SK-N-SH (cell line): Measurements from ENCODE around the gene PLA2G2C. TPM values are rescaled to one million over a fixed set of nuclear protein-coding genes. Genes with fewer than 3 reads are reported as not detected.

Experiments used
- CTCF ChIA-PET: fragments of 300-600, 350-600 bp; formaldehyde crosslinking; extraction: SDS; loops from one replicate; lab custom pipeline; 2021; lab: Yijun Ruan, JAX
- POLR2A ChIA-PET: fragments of 350-600 bp; sonication (Branson Sonifier 250); formaldehyde crosslinking; extraction: SDS; loops from one replicate; lab custom pipeline; 2020; ENCODE audit warnings: antibody characterized with exemption, inconsistent platforms; lab: Yijun Ruan, JAX
- DNase-seq: peaks from one replicate; pipeline ENCODE4 v3.0.0; 2012
- H2AFZ ChIP-seq: fragments of 200-600 bp; sonication (generic); 2 replicates; pipeline ENCODE4 v1.8.1; 2016; ENCODE audit warnings: antibody characterized with exemption, mild to moderate bottlenecking, low read depth
- H3F3A ChIP-seq: fragments of 200-600 bp; sonication (generic); replicated peaks from 2 replicates; pipeline ENCODE3; 2016; ENCODE audit warnings: antibody characterized with exemption, mild to moderate bottlenecking; ENCODE audit not compliant: insufficient read depth
- H3K27ac ChIP-seq, 2 experiments: fragments of 200-500 bp in 1 of 2; fragments of 200-600 bp in 1 of 2; sonication (Bioruptor generic) in 1 of 2; sonication (generic), shearing (Covaris generic) in 1 of 2; 2 replicates each; pipeline versions ENCODE4 v1.5.1 to v1.6.1; 2014 to 2016; ENCODE audit warnings: low read depth in 2 of 2, inconsistent platforms in 1 of 2, low read length in 1 of 2, mild to moderate bottlenecking in 1 of 2, mixed read lengths in 1 of 2
- H3K27me3 ChIP-seq: fragments of 200-600 bp; sonication (generic), shearing (Covaris generic); 2 replicates; pipeline ENCODE4 v1.6.1; 2016; ENCODE audit warnings: mixed run types; ENCODE audit not compliant: insufficient read depth
- H3K36me3 ChIP-seq, 2 experiments: fragments of 200-500 bp in 1 of 2; fragments of 200-600 bp in 1 of 2; sonication (Bioruptor generic) in 1 of 2; sonication (generic) in 1 of 2; replicated peaks in 1 of 2; 2 replicates each; pipeline versions ENCODE3 to v1.5.1; 2014 to 2016; ENCODE audit warnings: low read length in 1 of 2, mild to moderate bottlenecking in 1 of 2; ENCODE audit not compliant: insufficient read depth in 2 of 2, control insufficient read depth in 1 of 2
- H3K4me1 ChIP-seq, 2 experiments: fragments of 200-500 bp in 1 of 2; fragments of 200-600 bp in 1 of 2; sonication (Bioruptor generic) in 1 of 2; sonication (generic), shearing (Covaris generic) in 1 of 2; 2 replicates each; pipeline versions ENCODE4 v1.5.1 to v1.6.1; 2014 to 2016; ENCODE audit warnings: low read depth in 1 of 2, low read length in 1 of 2, mixed run types in 1 of 2; ENCODE audit not compliant: insufficient read depth in 2 of 2, control insufficient read depth in 1 of 2
- H3K4me2 ChIP-seq: fragments of 200-600 bp; sonication (generic), shearing (Covaris generic); 2 replicates; pipeline ENCODE4 v1.6.1; 2017; ENCODE audit warnings: mixed run types
- H3K4me3 ChIP-seq, 2 experiments: fragments of 200-500 bp in 1 of 2; fragments of 200-600 bp in 1 of 2; sonication (Bioruptor generic) in 1 of 2; sonication (generic), shearing (Covaris generic) in 1 of 2; 2 replicates each; pipeline versions ENCODE4 v1.5.1 to v1.8.1; 2014 to 2016; ENCODE audit warnings: low read depth in 2 of 2, inconsistent platforms in 1 of 2, low read length in 1 of 2, mild to moderate bottlenecking in 1 of 2, mixed read lengths in 1 of 2, moderate library complexity in 1 of 2
- H3K79me2 ChIP-seq: fragments of 200-600 bp; sonication (generic); 2 replicates; pipeline ENCODE4 v1.8.1; 2017; ENCODE audit warnings: mild to moderate bottlenecking; ENCODE audit not compliant: insufficient read depth
- H3K9ac ChIP-seq: fragments of 200-600 bp; sonication (generic); 2 replicates; pipeline ENCODE4 v1.6.1; 2017; ENCODE audit warnings: mixed run types
- H3K9me2 ChIP-seq: fragments of 200-600 bp; sonication (generic); 2 replicates; pipeline ENCODE4 v1.6.1; 2017; ENCODE audit warnings: mixed run types
- H3K9me3 ChIP-seq: fragments of 200-600 bp; sonication (generic); 2 replicates; pipeline ENCODE4 v1.6.1; 2017; ENCODE audit warnings: mixed run types, mild to moderate bottlenecking, moderate library complexity
- H4K20me1 ChIP-seq: fragments of 200-600 bp; sonication (generic); 2 replicates; pipeline ENCODE4 v1.6.1; 2017; ENCODE audit warnings: mild to moderate bottlenecking, mixed run types; ENCODE audit not compliant: insufficient read depth
- EP300 ChIP-seq, 2 experiments: IDR thresholded peaks; 2 replicates each; pipeline versions ENCODE4 v1.4.0 to v1.6.1; 2012; ENCODE audit warnings: borderline replicate concordance in 1 of 2, low read depth in 1 of 2, low read length in 1 of 2
- FOSL2 ChIP-seq: IDR thresholded peaks from 2 replicates; pipeline ENCODE4 v1.4.0; 2012; ENCODE audit warnings: low read depth, mild to moderate bottlenecking, moderate library complexity, borderline replicate concordance
- FOXJ3 ChIP-seq: sonication (generic); formaldehyde crosslinking; IDR thresholded peaks from 2 replicates; pipeline ENCODE4 v1.5.1; 2020; ENCODE audit warnings: mild to moderate bottlenecking, missing genetic modification reagents
- MAX ChIP-seq: IDR thresholded peaks from 2 replicates; pipeline ENCODE4 v1.4.0; 2012; ENCODE audit warnings: low read depth
- NFIC ChIP-seq: IDR thresholded peaks from 2 replicates; pipeline ENCODE4 v1.4.0; 2012; ENCODE audit warnings: borderline replicate concordance
- NRF1 ChIP-seq: IDR thresholded peaks from 2 replicates; pipeline ENCODE4 v1.6.1; 2012; ENCODE audit warnings: low read depth, mild to moderate bottlenecking, low read length
- POLR2AphosphoS5 ChIP-seq: IDR thresholded peaks from 2 replicates; pipeline ENCODE4 v1.6.1; 2012; ENCODE audit warnings: low read depth, low read length
- RFX5 ChIP-seq: IDR thresholded peaks from 2 replicates; pipeline ENCODE4 v1.6.1; 2012; ENCODE audit warnings: mild to moderate bottlenecking, improper control_type of control experiment, low read length
- SIN3A ChIP-seq: IDR thresholded peaks from 2 replicates; pipeline ENCODE4 v1.6.1; 2012; ENCODE audit warnings: low read depth, mild to moderate bottlenecking, low read length, moderate library complexity, borderline replicate concordance
- TEAD4 ChIP-seq: IDR thresholded peaks from 2 replicates; pipeline ENCODE4 v1.4.0; 2012; ENCODE audit warnings: mild to moderate bottlenecking, borderline replicate concordance; ENCODE audit not compliant: insufficient read depth
- USF1 ChIP-seq: IDR thresholded peaks from 2 replicates; pipeline ENCODE4 v1.4.0; 2012; ENCODE audit warnings: low read depth, borderline replicate concordance
- USF2 ChIP-seq: fragments of 150-350 bp; IDR thresholded peaks from 2 replicates; pipeline ENCODE4 v1.6.1; 2017; ENCODE audit warnings: antibody characterized with exemption, low read length, low read depth, borderline replicate concordance
- WGBS: methylation state at CpG from one replicate; pipeline ENCODE4 v1.1.6; 2017; ENCODE audit warnings: low lambda C conversion rate; 5-methylcytosine and 5-hydroxymethylcytosine counted together
- polyA plus RNA-seq, 3 experiments: library from polyadenylated mRNA; depleted of rRNA; stranded (reverse); fragments of >200 nt; gene quantifications; 2 replicates each; pipeline ENCODE4 v1.2.3, GENCODE V29; 2012
- TF ChIP-seq, protein P1 (sequence below): IDR thresholded peaks from 2 replicates; pipeline ENCODE4 v1.4.0; 2012; ENCODE audit warnings: low read depth, borderline replicate concordance

PLA2G2C gene
- polyA plus RNA-seq, 1 of the 3 experiments (the other 2 are of a cell fraction), result not detected

GRCh38 chr1:20184481-20184900 lies 1.8 kb downstream of the PLA2G2C start:
- H3K27me3 ChIP-seq, result no peaks in the 10 kb centered on the region; the same call in 1 of the 2 replicates
- ChIA-PET CTCF (interaction anchor here (1.2 to 1.3 kb wide), 2 partner anchors 9 to 309 kb away, joined by 3 to 5 read pairs; no protein-coding TSS in a partner anchor), POLR2A (no interaction called here)

GRCh38 chr1:20183616-20184271 lies 2.6 kb downstream of the PLA2G2C start:
- peak; percentile 43 for DNase-seq
- no peaks in the 10 kb centered on the region for H3K79me2 ChIP-seq
- H3K9me2 ChIP-seq, result no peaks in the 10 kb centered on the region
- POLR2A ChIA-PET, result no interaction called here
- no peak overlapping the region for H3K4me3 ChIP-seq
- no peaks in the 10 kb centered on the region for H3K36me3 ChIP-seq
- CTCF ChIA-PET, result interaction anchor here (0.8 to 1.6 kb wide), 7 partner anchors 9 to 310 kb away, joined by 3 to 7 read pairs (median 3); no protein-coding TSS in a partner anchor
- H3K4me1 ChIP-seq, result peaks cover 0 to 7% of the 10 kb centered on the region in 2 experiments; a peak in 1 of 4 replicates
- H3F3A ChIP-seq, result no peaks in the 10 kb centered on the region
- no peak overlapping the region for H3K4me2 ChIP-seq
- no peak overlapping the region for H2AFZ ChIP-seq
- no peaks in the 10 kb centered on the region for H4K20me1 ChIP-seq
- H3K9me3 ChIP-seq, result no peaks in the 10 kb centered on the region
- WGBS, result 51% methylated on average over 12 of the region's 13 CpGs
- H3K27ac ChIP-seq, result no peak overlapping the region
- no peak overlapping the region for H3K9ac ChIP-seq
- TF ChIP-seq EP300 (IDR thresholded peaks at IDR 0.05; ENCODE audit: borderline replicate concordance in 1 of 2, low read depth in 1 of 2, low read length in 1 of 2) (no peak), NRF1 (no peak)
- no peaks in the 10 kb centered on the region; the same call in 1 of the 2 replicates for H3K27me3 ChIP-seq

More at GRCh38 chr1:20184481-20184900, 1.8 kb downstream of the PLA2G2C start:
- peaks cover 0 to 7% of the 10 kb centered on the region in 2 experiments; a peak in 1 of 4 replicates for H3K4me1 ChIP-seq
- H3K79me2 ChIP-seq, result no peaks in the 10 kb centered on the region
- H3K36me3 ChIP-seq, result no peaks in the 10 kb centered on the region
- no peak overlapping the region for H3K4me2 ChIP-seq
- no peak for DNase-seq
- H3F3A ChIP-seq, result no peaks in the 10 kb centered on the region
- H3K4me3 ChIP-seq, result no peak overlapping the region
- no peak for TF ChIP-seq USF2
- no peak for TF ChIP-seq NFIC
- TF ChIP-seq FOXJ3 (CRISPR knock-in tag), result no peak
- no peak for TF ChIP-seq RFX5
- no peaks in the 10 kb centered on the region for H4K20me1 ChIP-seq
- 35% methylated on average over 6 of the region's 6 CpGs for WGBS
- no peaks in the 10 kb centered on the region for H3K9me3 ChIP-seq
- H3K9ac ChIP-seq, result no peak overlapping the region
- H3K27ac ChIP-seq, result no peak overlapping the region
- no peak overlapping the region for H2AFZ ChIP-seq
- H3K9me2 ChIP-seq, result no peaks in the 10 kb centered on the region

DNA sequence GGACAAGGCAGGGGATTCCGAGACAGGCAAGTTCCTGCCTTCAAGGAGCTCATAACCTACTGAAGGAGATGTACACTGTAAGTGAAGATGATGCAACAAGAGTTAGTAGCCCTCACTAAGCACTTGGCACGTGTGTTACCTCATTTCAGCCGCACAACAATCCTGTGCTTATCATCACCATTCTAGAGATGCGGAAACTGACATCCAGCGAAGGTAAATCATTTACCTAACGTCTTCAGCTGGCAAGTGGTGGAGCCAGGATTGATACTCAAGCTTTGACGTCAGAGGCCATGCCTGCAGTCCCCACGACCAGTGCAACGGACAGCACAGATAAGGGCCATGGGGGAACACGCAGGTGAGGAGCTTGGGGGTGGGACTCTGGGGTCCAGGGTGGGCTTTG lies 3.3 kb downstream of the PLA2G2C start:
- H3K79me2 ChIP-seq, result no peaks in the 10 kb centered on the region
- no peak for TF ChIP-seq USF1
- no peak for TF ChIP-seq MAX
- no peak for TF ChIP-seq POLR2AphosphoS5
- TF ChIP-seq, protein P1, sequence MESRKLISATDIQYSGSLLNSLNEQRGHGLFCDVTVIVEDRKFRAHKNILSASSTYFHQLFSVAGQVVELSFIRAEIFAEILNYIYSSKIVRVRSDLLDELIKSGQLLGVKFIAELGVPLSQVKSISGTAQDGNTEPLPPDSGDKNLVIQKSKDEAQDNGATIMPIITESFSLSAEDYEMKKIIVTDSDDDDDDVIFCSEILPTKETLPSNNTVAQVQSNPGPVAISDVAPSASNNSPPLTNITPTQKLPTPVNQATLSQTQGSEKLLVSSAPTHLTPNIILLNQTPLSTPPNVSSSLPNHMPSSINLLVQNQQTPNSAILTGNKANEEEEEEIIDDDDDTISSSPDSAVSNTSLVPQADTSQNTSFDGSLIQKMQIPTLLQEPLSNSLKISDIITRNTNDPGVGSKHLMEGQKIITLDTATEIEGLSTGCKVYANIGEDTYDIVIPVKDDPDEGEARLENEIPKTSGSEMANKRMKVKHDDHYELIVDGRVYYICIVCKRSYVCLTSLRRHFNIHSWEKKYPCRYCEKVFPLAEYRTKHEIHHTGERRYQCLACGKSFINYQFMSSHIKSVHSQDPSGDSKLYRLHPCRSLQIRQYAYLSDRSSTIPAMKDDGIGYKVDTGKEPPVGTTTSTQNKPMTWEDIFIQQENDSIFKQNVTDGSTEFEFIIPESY, result no peak
- no peak for TF ChIP-seq TEAD4
- TF ChIP-seq SIN3A, result no peak
- TF ChIP-seq FOSL2, result no peak
- H3K4me2 ChIP-seq, result no peak overlapping the region
- H3K9me2 ChIP-seq, result no peaks in the 10 kb centered on the region
- H3K4me3 ChIP-seq, result no peak overlapping the region
- 57% methylated on average over 9 of the region's 10 CpGs for WGBS
- H3F3A ChIP-seq, result no peaks in the 10 kb centered on the region
- H3K4me1 ChIP-seq, result peaks cover 0 to 7% of the 10 kb centered on the region in 2 experiments; a peak in 1 of 4 replicates
- H3K27ac ChIP-seq, result no peak overlapping the region
- ChIA-PET CTCF (interaction anchor here (0.8 to 1.6 kb wide), 6 partner anchors 12 to 311 kb away, joined by 3 to 7 read pairs (median 3); no protein-coding TSS in a partner anchor), POLR2A (no interaction called here)
- no peaks in the 10 kb centered on the region for H3K9me3 ChIP-seq
- no peaks in the 10 kb centered on the region for H4K20me1 ChIP-seq
- no peak for DNase-seq
- H3K9ac ChIP-seq, result no peak overlapping the region
- no peaks in the 10 kb centered on the region; the same call in 1 of the 2 replicates for H3K27me3 ChIP-seq
- no peaks in the 10 kb centered on the region for H3K36me3 ChIP-seq
- no peak overlapping the region for H2AFZ ChIP-seq
